Right lung (tissue), 5 donors: ENCODE data around the gene EHBP1. TPM values are rescaled to one million over a fixed set of nuclear protein-coding genes. Genes with fewer than 3 reads are reported as not detected.

Experiments
- DNase-seq, 2 donors: peaks; one replicate each; pipeline ENCODE4 v3.0.0-alpha.2; 2013
- polyA plus RNA-seq, 5 donors: library from polyadenylated mRNA; unstranded; fragments of 120-200 nt; gene quantifications; one replicate each; pipeline versions ENCODE4 v1.2.1 to v1.2.3, GENCODE V29; 2013; ENCODE audit warnings: inconsistent platforms in 1 of 5, low replicate concordance in 1 of 5; ENCODE audit not compliant: insufficient read length in 5 of 5, insufficient read depth in 1 of 5

EHBP1 gene
- polyA plus RNA-seq, 5 donors = 30.5 to 48.4 (median 39.6) TPM

DNA sequence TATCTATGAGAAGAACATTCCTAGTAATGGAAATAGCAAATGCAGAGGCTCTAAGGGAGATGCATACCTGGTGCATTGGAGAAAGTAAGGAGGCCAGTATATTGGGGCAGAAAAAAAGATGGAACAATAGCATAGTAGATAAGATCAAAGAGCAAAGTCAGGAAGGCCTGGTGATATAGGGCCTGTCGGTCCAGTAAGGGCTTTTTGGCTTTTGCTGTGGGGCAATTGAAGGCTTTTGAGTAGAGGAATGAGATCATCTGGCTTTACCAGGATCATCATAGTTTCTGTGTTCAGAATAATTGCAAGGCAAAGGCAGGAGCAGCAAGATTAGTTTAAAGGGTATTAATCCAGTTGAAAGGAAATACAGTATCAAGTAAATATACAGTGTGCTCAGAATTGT is 111.8 kb downstream of the EHBP1 start:
- DNase-seq = no peak

DNA sequence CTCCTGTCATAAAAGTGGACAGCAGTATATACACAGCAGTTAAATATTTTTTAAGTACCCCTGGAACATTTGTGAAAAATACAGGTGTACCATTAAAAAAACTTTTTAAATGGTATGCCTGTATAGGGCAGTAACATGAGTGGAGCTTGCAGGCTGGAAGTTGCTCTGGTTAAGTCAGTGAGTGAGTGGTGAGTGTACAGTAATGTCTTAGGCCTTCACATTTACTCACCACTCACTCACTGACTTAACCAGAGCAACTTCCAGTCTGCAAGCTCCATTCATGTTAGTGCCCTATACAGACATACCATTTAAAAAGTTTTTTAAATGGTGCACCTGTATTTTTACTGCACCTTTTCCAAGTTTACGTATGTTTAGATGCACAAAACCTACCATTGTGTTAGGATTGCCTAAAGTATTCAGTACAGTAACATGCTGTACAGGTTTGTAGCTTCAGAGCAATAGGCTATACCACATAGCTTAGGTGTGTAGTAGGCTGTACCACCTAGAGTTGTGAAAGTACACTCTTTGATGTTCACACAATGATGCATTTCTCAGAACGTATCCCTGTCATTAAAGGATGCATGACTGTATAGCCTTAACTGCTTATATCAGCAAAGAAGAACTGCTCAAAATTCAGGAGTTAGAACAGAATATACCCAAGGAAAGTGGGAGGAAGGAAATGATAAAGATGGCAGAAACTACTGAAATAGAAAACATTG is 112.6 kb downstream of the EHBP1 start:
- no peak for DNase-seq

DNA sequence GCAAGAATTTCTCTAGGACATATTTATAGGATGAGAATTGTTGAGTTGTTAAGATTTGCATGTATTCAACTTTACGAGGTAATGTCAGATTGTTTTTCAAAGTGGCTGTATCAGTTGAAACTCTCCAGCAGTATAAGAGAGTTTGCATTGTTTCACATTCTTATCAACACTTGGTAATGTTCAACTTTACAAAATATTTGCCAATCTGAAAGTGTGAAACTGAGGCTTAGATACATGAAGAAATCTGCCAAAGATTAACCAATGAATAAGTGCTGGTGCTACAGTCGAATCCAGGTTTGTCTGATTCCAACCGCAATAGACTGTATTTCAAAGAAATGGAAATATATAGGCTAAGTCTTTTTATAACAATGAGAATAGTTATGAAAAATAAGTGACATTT is 117.0 kb downstream of the EHBP1 start:
- DNase-seq = no peak

DNA sequence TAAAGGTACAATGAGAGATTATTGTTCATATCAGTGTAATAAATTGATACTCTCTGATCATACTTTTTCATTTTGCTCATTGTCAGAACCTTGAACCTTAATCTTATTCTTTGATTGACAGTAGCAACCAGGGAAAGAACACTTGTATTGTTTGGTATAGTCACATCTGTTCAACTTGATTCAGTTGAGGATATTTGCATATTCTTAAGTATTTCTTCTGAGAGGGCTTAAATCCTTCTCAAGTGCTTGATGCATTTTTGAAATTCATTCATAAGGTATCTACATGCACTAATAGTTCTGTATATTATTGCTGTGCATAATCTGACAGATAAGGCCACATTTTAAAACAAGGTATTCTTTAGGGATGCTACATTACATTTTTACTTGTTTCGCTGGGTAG is 118.9 kb downstream of the EHBP1 start:
- DNase-seq = no peak

DNA sequence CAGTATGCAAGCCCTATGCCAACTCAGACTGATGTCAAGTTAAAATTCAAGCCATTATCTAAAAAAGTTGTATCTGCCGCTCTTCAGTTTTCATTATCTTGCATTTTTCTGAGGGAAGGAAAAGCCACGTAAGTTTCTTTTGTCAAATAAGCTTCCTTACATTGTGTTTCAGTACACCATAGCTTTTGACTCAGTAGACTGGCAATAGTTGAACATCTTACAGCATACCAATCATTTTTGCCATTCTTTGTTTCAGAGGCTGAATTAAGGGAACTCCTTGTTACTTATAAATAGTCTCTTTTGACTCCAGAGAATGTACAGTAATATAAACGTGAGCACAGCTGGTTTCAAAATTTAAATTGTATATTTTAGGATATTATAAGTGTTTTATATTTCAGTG is 120.6 kb downstream of the EHBP1 start:
- DNase-seq = no peak

DNA sequence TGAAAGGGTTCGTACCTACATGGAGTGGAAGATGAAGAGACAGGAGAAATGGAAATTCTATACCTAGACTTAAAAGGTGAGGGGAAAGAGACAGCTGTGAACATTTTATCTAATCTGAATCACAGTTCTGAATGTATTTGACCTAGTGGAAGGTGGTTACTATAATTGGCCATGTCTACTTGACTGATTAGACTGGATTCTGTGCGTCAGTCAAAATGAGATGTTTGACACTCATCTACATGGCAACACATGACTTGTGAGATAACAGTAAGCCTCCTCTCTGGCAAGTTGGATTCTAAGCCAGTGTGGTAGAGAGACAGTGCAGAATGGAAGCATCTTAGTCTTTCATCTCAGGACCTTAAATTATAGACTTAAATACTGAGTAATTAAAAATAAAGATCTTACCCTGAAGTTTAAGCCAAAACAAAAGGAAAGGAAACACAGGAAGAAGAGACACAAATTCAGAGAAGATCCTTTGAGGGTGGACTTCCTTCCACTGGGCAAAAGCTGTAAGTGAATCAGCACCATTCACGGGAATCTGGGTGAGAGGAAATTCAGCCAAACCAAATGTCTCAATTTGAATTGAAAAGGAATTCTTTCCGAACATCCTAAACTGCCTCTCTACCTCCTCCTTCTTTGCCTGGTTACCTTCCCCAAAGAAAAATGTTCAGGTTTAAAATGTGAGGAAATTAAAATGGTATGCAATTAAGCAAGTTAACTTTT is 121.6 kb downstream of the EHBP1 start:
- DNase-seq = no peak

DNA sequence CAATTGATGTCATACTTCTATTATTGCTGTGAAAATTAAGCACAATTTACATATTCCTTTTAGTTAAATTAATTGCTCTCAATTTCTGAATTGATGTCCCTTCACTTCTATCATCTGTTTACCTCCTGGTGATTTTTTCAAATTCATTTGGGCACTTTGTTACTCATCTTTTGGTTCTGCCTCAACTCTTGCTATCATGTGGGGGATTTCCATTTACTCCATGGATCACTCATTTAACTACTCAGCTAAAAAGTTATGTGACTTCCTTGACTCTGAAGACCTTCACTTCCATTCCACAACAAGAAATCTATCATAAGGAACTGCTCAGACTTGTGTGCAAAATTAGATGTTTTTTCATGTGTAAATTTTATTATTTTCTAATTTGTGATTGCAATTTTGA is 126.2 kb downstream of the EHBP1 start:
- no peak for DNase-seq

DNA sequence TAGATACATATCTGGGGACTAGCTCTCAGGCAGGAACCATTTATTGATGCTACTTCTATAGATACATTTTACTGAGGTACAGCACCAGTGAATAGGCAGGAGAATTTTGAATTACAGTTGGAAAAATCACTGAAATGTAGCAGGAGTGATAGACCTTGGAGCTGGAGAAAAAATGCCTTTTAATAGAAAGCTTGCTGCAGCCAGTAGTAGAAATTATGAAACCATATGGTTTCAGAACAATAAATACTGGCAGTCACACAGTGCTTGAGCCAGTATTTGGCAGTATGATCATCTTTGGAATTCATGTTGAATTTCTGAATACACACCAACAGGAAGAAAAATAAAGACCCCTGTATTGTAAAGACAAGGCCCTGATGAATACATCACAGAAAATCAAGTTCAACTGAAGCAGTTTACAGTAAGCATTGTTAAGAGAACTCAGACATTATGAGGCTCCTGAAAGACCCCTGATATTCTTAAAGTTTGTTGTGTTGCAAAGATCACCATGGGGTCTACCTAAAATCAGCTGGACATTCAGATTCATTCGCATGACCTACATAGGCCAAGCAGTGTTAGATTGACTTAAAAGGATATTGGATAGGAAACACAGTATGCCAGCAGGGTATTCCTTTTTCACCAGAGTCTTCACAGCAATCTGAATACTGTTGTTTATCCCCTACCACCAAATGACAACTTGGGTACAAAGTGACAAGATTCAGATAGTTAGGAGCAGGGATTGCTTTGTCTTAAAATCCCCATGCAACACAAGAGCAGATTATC is 139.0 kb downstream of the EHBP1 start:
- DNase-seq = no peak

DNA sequence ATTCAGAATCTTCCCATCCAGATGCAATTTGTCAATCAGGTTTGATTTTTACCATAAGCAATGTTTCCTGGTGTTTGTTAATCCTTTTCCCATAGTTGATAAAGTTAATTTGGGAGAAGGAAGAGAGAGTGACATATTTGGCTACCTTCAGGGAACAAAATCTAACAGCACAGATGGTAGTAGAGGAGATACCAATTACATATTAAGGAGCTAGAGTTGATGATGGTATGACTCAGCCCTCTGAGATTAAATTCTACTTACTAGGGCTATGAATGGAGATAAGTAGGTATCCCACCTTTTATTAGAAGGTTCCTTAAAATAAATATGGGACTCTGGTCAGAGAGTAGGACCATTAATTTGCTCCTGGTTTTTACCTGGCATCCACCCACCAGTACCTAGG is 139.7 kb downstream of the EHBP1 start:
- DNase-seq = no peak

DNA sequence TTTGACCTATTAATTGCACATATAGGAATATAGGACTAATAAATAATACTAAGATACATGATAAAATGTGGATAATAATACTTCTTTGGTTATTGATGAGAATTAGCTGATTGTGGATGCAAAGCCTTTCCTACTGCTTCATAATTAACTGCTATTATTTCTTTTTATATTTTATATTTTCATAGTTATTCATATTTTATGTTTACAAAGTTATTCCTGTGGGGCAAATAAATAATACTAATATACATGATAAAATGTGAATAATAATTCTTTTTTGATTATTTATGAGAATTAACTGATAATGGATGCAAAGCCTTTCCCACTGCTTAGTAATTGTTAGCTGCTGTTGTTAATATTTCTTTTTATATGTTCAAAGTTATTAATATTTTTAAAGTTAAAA is 146.7 kb downstream of the EHBP1 start:
- no peak for DNase-seq

DNA sequence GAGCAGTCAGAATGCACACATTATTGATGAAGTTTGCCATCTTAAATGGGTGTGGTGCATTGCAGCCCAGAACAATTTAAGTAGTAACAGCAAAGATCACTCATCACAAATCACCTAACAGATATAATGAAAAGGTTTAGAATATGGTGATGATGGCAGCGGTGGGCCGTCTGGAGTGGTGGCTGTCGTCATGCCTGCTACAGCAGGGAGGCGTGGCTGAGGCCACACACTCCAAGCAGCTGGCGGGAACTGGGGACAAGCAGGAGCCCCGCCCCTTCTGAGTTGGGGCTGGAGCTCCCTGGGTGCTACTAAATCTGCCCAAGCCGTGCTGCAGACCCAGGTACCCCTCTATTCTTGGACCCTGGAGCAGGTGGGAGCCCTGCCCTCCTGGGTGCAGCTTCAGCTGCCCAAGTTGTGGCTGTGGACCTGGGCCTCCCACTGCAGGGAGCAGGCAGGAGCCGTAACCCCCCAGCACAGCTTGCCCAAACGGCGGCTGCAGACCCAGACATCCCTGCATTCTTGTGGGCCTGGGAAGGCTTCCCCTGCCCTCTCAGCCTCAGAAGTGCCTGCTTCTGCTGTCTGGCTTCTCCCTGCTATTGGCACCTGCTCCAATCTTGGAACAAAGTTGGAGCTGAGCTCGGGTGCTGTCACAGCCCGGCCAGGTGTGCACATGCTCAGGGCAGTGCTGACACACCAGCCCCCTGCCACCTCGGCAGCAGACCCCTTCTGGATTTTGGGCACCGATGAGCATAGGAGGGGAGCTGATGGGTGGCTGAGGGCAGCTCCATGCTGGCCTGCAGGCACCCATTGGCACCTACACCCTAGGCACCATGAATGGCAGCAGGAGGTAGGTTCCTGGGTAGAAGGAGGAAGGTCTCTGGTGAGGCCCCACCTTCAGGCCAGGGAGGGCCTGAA is 149.3 kb downstream of the EHBP1 start:
- peak in 1 of 2 donors; percentile 2 for DNase-seq

DNA sequence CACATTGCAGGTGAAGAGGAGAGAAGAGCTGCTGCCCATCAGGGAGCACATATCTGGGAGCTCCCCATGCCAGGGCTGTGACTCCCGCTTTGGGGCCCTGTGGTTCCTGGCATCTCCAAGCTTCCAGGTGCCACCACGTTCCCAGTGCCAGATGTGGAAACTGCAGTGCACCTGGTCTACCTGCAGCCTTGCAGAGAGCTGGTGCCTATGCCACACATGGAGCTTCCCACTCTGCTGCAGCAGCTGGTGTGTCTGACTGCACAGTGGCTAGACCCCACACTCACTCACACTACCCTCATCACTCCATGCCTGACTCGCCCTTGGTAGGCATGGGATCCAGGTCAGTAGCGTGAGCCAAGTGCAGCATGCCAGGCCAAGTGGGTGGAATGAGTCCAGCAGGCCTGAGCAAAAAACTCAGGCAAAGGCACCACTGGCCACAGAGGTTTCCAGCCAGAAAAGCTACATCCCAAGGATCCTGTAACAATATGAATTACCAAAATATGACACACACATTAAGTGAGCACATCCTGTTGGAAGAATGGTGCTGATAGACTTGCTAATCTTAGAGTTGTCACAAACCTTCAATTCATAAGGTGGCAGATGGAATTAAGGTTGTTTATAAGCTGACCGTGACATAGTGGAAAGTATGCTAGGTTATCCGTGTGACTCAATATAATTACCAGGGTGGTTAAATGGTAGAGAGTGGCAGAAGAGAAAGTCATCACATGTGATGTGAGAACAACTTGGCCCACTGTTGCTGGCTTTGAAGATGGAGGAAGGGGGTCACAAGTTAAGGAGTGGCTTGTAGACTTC is 150.9 kb downstream of the EHBP1 start:
- DNase-seq = no peak

DNA sequence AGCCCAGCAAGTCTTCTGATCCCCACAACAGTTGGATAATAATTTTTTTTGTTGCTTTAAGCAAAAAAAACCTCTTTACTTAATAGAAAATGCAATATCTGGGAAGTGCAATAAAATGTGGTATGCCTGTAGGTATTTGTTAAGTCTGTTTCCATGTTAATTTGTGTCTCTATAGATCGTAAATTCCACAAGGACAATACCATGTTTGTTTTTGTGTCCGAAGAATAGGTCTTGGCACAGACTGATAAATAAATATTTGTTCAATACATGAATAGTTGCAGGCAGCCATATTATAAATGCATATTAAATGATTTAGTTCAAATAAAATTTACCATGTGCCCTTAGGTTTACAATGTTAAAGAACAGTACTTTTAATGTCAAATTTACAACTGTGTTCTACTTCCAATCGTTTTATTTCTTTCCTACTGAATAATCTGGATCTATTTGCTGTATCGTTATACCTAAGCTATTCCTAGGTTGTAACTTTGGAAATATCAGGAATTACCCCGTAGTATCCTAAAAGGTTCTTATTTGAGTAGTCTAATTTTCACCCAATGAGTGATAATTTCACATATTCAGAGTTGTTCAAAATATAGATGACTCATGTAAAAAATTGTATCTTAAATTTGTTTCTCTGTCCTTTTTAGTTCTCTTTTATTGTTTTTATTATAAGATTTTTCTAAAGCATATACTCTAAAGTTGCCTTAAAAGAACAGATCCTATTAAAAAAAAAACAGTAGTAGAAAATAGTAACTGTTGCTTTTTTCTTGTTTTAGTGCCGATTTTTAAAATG is 151.8 kb downstream of the EHBP1 start:
- no peak for DNase-seq

DNA sequence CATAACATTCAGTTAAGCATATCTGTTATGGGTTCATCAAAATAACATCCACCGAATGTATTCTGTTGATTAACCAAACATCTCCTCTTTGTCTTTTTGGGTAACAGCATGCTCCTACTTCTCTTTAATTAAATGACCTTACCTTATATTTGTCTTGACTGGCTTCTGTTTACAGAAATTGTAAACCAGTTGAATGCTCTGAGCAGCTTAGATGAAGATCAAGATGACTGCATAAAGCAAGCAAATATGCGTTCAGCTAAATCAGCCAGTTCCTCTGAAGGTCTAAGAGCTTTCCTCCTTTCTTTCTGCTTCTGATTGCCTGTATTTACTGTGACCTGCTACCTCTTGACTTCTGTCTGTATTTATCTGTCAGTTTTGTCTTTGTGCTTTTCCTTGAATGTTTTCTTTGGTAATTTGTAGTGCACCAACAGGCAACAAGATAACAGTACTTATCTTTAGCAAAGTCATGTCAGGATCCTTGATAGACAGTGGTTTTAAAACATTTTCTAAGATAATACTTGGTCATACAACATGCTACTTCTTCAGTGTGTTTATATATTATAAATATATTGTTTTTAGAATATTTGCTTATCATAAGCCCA is 152.8 kb downstream of the EHBP1 start:
- no peak for DNase-seq

DNA sequence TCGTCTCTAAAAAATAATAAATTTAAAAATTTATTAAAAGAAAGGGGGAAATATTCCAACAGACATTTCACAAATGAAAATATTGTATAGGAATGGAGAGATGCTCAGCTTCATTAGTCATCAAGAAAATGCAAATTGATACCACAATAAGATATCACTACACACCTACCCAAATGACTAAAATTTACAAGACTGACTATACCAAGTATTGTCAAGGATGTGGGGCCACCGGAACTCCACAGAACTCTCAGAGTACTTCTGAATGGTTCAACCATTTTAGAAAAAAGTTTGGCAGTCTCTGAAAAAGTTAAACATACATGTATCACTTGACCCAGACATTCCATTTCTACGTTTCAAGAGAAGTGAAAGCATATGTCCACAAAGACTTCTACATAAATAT is 163.4 kb downstream of the EHBP1 start:
- DNase-seq = no peak

DNA sequence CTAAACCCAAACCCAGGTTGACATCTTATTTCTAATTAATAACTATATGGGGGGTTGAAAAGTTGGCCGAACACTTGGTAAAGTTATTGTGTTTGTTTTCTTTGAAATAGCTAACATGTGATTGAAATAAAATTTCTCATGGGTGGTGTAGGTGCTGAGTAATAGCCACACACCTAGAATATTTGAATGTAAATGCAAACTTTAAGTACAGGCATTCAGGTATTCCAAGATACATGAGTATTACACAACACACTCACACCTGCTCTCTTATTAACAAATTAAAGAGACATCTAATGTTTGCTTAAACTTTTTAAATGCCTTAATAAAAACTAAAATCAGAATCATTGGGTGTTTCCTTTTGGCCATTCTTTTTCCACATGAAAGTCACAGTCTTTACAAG is 165.5 kb downstream of the EHBP1 start:
- DNase-seq = no peak

DNA sequence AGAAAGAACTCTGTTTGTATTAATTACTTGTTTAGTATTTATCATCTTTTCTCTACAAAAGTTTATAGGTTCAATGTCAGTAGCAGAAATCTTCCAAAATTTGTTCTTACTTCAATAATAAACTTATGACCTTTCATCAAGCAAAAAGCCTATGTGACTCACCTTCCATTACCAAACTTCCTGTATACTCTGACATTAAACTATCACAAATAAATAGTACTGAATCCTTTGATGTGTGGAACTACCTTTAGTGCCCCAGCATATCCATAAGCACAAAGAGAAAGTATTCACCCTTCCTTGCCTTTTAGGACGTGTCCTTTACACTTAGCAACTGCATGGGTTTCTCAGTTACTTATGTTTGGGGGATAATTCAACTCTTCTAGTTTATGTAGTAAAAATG is 166.0 kb downstream of the EHBP1 start:
- no peak for DNase-seq

DNA sequence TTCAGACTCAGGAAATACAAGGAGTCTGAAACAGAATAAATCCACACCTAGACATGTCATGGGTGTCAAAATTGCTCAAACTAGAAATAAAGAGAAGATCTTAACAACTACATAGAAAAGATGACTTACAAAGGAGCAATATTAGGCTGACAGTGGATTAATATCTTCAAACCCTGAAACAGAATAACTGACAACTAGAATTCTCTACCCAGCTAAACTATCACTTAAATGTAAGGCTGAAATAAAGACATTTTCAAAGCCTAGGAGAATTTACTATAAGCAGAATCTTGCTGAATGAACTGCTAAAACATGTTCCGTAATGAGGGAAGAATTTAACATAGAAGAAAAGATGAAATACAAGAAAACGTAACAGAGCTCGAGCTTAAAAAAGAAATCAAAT is 168.1 kb downstream of the EHBP1 start:
- DNase-seq = no peak

DNA sequence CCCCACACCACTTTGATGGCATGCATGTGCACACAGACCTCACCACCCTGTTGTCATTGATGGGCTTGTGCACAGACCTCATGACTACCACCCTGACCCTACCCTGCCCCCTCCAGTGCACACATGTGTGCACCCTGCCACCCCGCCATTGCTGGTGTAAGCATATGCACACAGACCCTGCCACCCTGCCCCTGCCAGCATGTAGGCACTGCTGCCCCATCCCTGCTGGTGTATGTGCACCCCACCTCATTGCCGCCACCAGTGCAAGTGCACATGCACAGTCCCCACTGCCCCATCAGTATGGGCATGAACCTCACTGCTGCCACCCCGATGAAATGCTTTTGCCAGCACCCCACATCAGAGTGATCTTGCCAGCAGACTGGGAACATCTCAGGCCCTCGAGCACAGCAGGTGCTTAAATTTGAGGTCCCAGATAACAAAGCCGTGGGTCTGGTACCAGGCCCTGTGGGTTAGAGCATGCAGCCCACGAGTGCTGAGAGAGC is 169.4 kb downstream of the EHBP1 start:
- no peak for DNase-seq
